ENCODE measurements around the gene ANKRD65. TPM values are rescaled to one million over a fixed set of nuclear protein-coding genes. Genes with fewer than 3 reads are reported as not detected.
"Not testable (repeated sequence)": the region's sequence is repeated elsewhere in the genome, so short reads cannot be mapped to it uniquely, and the experiment has no call there.

Gene ANKRD65
- total and polyA plus RNA-seq, 3 donors from 2014 or later: 10.0 to 14.7 (median 10.4) TPM

DNA sequence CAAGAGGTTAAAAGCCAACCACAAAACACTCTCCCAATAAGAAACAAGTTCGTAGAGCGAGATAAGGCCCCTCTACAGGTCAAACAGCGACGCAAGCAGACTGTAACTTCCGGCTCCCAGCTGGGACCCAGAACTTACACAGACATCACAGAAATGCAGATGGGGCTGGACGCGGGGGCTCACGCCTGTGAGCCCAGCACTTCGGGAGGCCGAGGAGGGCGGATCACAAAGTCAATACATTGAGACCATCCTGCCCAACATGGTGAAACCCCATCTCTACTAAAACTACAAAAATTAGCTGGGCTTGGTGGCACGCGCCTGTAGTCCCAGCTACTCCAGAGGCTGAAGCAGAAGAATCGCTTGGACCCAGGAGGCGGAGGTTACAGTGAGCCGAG lies 33.0 kb downstream of the ANKRD65 start:
- Histone ChIP-seq H3K36me3 (ENCODE audit: low read depth, missing control alignments) (no peaks in the 10 kb centered on the region), H3K9me3 (no peaks in the 10 kb centered on the region), H3K4me1 (no peaks in the 10 kb centered on the region), H3K27ac (no peak overlapping the region), H3K4me3 (no peak overlapping the region), H3K27me3 (no peaks in the 10 kb centered on the region)
- TF ChIP-seq POLR2A (IDR thresholded peaks at IDR 0.05): no peak
- no peak for TF ChIP-seq CTCF (IDR thresholded peaks at IDR 0.05)
- no peak for DNase-seq
- WGBS, 2 donors: 96 to 99% methylated on average over 14 to 16 of the region's 16 CpGs
- intact Hi-C loops (cut with DNase I; ENCODE audit: low total_unique reads): no loop called here

DNA sequence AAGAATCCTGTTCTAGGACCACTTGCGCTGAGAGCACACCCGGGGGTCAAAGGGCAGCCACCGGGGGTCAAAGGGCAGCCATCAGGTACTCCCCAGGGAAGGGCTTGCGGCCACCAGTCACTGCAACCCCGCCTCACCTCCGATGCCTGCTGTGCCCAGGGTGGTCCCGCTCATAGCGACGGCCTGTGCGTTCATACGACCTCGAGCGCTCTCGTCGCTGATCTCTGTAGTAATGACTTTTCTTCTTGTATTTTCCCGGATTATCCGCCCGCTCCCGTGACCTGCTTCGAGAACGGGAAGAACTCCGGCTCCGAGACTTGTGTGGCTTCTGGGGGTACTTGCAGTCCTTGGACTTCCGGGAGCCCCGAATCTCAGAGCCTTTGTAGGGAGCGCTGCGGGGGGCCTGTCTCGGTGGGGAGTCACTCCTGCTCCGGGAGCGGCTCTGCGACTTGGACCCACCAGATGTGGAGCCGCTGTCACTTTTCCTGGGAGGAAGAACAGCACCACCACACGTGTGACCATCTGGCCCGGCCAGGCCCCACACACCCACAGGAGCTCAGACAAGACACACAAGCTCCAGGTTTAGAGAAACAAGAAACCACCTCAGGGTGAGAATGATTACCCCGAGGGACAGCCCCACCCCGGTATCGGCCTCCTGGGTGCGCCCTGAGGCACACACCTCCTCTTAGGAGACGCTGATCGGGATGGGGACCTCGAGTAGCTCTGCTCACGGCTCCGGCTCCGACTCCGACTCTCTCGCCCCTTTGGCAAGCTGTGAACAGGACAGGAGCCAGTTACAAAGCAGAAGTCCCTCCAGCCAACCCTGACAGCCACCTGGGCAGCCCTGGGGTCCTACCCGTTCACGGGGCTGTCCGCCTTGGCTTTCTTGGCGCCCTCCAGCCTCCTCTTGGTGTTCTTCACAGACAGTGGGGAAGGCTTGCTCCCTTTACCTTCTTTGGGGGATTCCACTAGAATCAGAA lies 33.7 kb downstream of the ANKRD65 start:
- WGBS, 2 donors: 95% methylated on average over 36 to 47 of the region's 50 CpGs

DNA sequence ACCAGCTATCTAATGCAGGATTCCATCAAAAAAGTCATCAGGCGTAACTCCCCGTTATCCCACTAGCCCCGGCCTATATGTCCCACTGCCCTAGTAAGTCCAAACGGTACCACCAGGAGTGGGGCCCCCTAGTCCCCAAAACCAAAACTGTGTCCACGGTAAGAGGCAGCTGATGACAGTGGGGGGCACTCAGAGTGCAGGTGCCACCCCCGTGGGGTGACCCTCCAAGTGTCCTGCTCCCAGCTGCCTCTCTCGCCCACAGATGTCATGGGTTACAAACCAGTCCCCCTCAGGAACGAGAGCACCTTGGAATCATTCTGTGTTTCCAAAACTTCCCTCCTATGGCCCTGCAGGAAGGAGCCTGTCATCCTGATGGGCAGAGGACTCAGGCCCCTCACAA lies 35.1 kb downstream of the ANKRD65 start:
- Histone ChIP-seq H3K4me3 (no peak overlapping the region), H3K36me3 (ENCODE audit: low read depth, missing control alignments) (no peaks in the 10 kb centered on the region), H3K9me3 (no peaks in the 10 kb centered on the region), H3K27me3 (no peaks in the 10 kb centered on the region), H3K27ac (no peak overlapping the region), H3K4me1 (no peaks in the 10 kb centered on the region)
- TF ChIP-seq POLR2A (IDR thresholded peaks at IDR 0.05) (no peak), CTCF (IDR thresholded peaks at IDR 0.05) (no peak)
- intact Hi-C loops (cut with DNase I; ENCODE audit: low total_unique reads): no loop called here
- 82 to 97% methylated on average over 8 of the region's 8 CpGs for WGBS, 2 donors
- no peak for DNase-seq

More for the DNA sequence above, 33.7 kb downstream of the ANKRD65 start:
- H3K9me3 ChIP-seq: no peaks in the 10 kb centered on the region
- no peak overlapping the region for H3K27ac ChIP-seq
- H3K27me3 ChIP-seq: no peaks in the 10 kb centered on the region
- intact Hi-C loops (cut with DNase I; ENCODE audit: low total_unique reads): no loop called here
- DNase-seq: no peak
- H3K4me1 ChIP-seq: no peaks in the 10 kb centered on the region
- H3K4me3 ChIP-seq: no peak overlapping the region
- no peaks in the 10 kb centered on the region for H3K36me3 ChIP-seq (ENCODE audit: low read depth, missing control alignments)
- no peak for TF ChIP-seq POLR2A (IDR thresholded peaks at IDR 0.05)
- no peak for TF ChIP-seq CTCF (IDR thresholded peaks at IDR 0.05)

- whole genome bisulfite sequencing, 2 donors: 92 to 95% methylated on average over 29 of the region's 29 CpGs
- H3K9me3 ChIP-seq; H3K27ac ChIP-seq; H3K36me3 ChIP-seq (ENCODE audit: low read depth, missing control alignments); H3K27me3 ChIP-seq; intact Hi-C loops (cut with DNase I; ENCODE audit: low total_unique reads); H3K4me1 ChIP-seq; DNase-seq; H3K4me3 ChIP-seq: not testable (repeated sequence)
Observed at GRCh38 chr1:1385339-1385738, 35.7 kb downstream of the ANKRD65 start.

- Histone ChIP-seq H3K4me3 (no peak overlapping the region), H3K4me1 (no peaks in the 10 kb centered on the region), H3K9me3 (no peaks in the 10 kb centered on the region), H3K27me3 (no peaks in the 10 kb centered on the region), H3K27ac (no peak overlapping the region), H3K36me3 (ENCODE audit: low read depth, missing control alignments) (no peaks in the 10 kb centered on the region)
- WGBS, 2 donors: 81 to 82% methylated on average over 6 to 8 of the region's 8 CpGs
- intact Hi-C loops (cut with DNase I; ENCODE audit: low total_unique reads): no loop called here
- TF ChIP-seq CTCF (IDR thresholded peaks at IDR 0.05) (no peak), POLR2A (IDR thresholded peaks at IDR 0.05) (no peak)
- DNase-seq: no peak
Observed at GRCh38 chr1:1381294-1381693, 39.8 kb downstream of the ANKRD65 start.
